GM23248 (cell line): ENCODE data around the gene MT1G.

ENCODE experiments used
- EZH2 ChIP-seq: fragments of 200-600 bp; sonication (generic); IDR thresholded peaks from 2 replicates; pipeline ENCODE4 v1.6.1; 2018; ENCODE audit warnings: antibody characterized with exemption, mild to moderate bottlenecking; ENCODE audit not compliant: insufficient read depth, poor library complexity, severe bottlenecking
- EZH2phosphoT487 ChIP-seq: fragments of 200-600 bp; sonication (generic); IDR thresholded peaks from 2 replicates; pipeline ENCODE4 v1.6.1; 2018; ENCODE audit warnings: antibody characterized with exemption, moderate library complexity, mild to moderate bottlenecking, low read depth; ENCODE audit not compliant: insufficient read depth

- TF ChIP-seq EZH2 = no peak
- no peak for TF ChIP-seq EZH2phosphoT487
Measured at GRCh38 chr16:56702836-56703235, 35.0 kb upstream of the MT1G start.
